ENCODE measurements around the gene FYN.

- no peak for TF ChIP-seq CTCF (IDR thresholded peaks at IDR 0.05; ENCODE audit: low read depth, low read length, poor library complexity, severe bottlenecking)
- TF ChIP-seq EZH2phosphoT487 (IDR thresholded peaks at IDR 0.05; ENCODE audit: borderline replicate concordance, low read length), result no peak
Measured at GRCh38 chr6:111689946-111690345, 183.3 kb downstream of the FYN start.

All from DOHH2 (cell line).